HL-60 (cell line): ENCODE data around the gene COBLL1.

Experiments used
- DNase-seq, 2 experiments: peaks; one replicate each; pipeline ENCODE4 v3.0.0-alpha.2; 2010 to 2020; ENCODE audit warnings: low read depth in 1 of 2, low spot score in 1 of 2
- H3K27ac ChIP-seq: fragments of 250-450 bp; sonication (Bioruptor Pico); replicated peaks from 2 replicates; pipeline ENCODE4 v1.5.1; 2020; ENCODE audit warnings: mild to moderate bottlenecking, moderate library complexity
- H3K27me3 ChIP-seq: fragments of 250-450 bp; sonication (Bioruptor Pico); 2 replicates; pipeline ENCODE4 v1.5.1; 2021; ENCODE audit warnings: mild to moderate bottlenecking, moderate library complexity; ENCODE audit not compliant: insufficient read depth, poor library complexity, severe bottlenecking
- H3K4me3 ChIP-seq: replicated peaks from 2 replicates; pipeline ENCODE4 v1.5.1; 2011; ENCODE audit warnings: mild to moderate bottlenecking, control low read depth, low read length; ENCODE audit not compliant: insufficient read depth
- CTCF ChIP-seq: IDR thresholded peaks from one replicate; pipeline ENCODE4 v1.5.1; 2011; ENCODE audit warnings: low read length, control low read depth, inconsistent platforms; ENCODE audit not compliant: insufficient read depth
- GABPA ChIP-seq: IDR thresholded peaks from 2 replicates; pipeline ENCODE4 v1.6.1; 2012; ENCODE audit warnings: low read depth
- POLR2AphosphoS5 ChIP-seq: IDR thresholded peaks from 2 replicates; pipeline ENCODE4 v1.6.1; 2012; ENCODE audit warnings: low read depth
- REST ChIP-seq: IDR thresholded peaks from 2 replicates; pipeline ENCODE4 v1.6.1; 2012; ENCODE audit warnings: low read depth; ENCODE audit not compliant: insufficient replicate concordance
- SPI1 ChIP-seq: IDR thresholded peaks from 2 replicates; pipeline ENCODE4 v1.6.1; 2012; ENCODE audit warnings: low read depth, mild to moderate bottlenecking, borderline replicate concordance

Gene COBLL1

GRCh38 chr2:164785457-164785856 lies 56.2 kb downstream of the COBLL1 start:
- no peaks in the 10 kb centered on the region for H3K27me3 ChIP-seq
- H3K27ac ChIP-seq, result no peak overlapping the region
- TF ChIP-seq GABPA (no peak), SPI1 (no peak)
- no peak overlapping the region for H3K4me3 ChIP-seq
- DNase-seq, result no peak

- Histone ChIP-seq H3K4me3 (no peak overlapping the region), H3K27ac (no peak overlapping the region), H3K27me3 (no peaks in the 10 kb centered on the region)
- DNase-seq, result no peak
- no peak for TF ChIP-seq POLR2AphosphoS5
- TF ChIP-seq GABPA, result no peak
- TF ChIP-seq SPI1, result no peak
- TF ChIP-seq REST, result no peak
- no peak for TF ChIP-seq CTCF
Observed at GRCh38 chr2:164784376-164784775, 57.2 kb downstream of the COBLL1 start.

GRCh38 chr2:164782323-164782722 lies 59.3 kb downstream of the COBLL1 start:
- DNase-seq, result no peak
- H3K27ac ChIP-seq, result no peak overlapping the region
- TF ChIP-seq POLR2AphosphoS5 (no peak), REST (no peak), CTCF (no peak), SPI1 (no peak), GABPA (no peak)
- no peaks in the 10 kb centered on the region for H3K27me3 ChIP-seq
- no peak overlapping the region for H3K4me3 ChIP-seq

- DNase-seq, result no peak
- Histone ChIP-seq H3K27me3 (no peaks in the 10 kb centered on the region), H3K4me3 (no peak overlapping the region), H3K27ac (no peak overlapping the region)
- TF ChIP-seq GABPA, result no peak
- TF ChIP-seq CTCF, result no peak
- no peak for TF ChIP-seq SPI1
- TF ChIP-seq POLR2AphosphoS5, result no peak
- no peak for TF ChIP-seq REST
Observed at GRCh38 chr2:164781394-164781793, 60.2 kb downstream of the COBLL1 start.
